ENCODE results near the gene IL37.

The IL37 gene

DNA sequence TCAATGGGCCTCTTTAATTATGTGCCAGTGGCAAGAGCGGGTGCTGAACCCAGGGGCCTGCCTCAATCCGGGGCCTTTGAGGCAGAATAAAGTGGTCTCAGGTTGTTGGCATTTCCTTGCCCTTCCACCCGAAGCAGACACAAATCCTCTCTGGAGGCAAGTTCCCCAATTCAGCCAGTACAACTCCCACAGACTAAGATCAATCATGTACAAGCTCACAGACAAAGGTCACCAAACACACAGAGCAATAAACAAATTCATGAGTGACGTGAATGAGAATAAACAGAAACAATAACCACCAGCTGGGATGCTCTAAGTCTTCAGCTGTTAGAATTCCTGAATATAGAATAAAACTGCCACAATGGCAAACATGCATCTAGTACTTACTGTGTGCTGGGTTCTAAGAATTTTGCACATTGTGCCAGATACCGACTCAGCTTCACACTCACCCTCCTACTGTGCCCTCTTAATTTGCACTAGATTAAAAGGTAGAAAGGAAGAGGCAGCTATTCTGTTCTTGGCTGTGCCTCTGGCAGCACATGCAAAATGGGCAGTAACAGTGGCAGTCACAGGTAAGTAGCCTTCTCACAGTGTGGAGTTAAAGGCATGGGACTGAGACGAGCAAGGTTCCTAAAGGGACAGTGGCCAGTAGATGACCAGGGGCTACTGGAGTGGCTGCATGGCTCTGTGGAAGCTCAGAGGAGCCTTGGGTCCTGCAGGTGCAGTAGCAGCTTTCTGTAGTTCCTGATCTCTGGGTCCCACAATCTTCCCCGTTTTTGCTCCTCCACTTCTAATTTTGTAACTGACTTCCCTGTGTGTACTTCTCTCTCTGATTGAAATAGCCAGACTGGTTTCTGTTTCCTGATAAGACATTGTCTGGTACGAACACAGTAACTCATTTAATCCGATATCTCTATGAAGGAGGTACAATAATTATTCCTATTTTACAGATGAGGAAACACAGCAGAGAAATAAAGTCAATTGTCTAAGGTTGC is 39.8 kb upstream of the IL37 start:
- H3K4me3 ChIP-seq (ENCODE audit: low read depth, low read length), result no peak overlapping the region
- DNase-seq (ENCODE audit: low read depth), result no peak
- TF ChIP-seq POLR2A (IDR thresholded peaks at IDR 0.05; ENCODE audit: extremely low read depth, insufficient read length) (no peak), MYC (IDR thresholded peaks at IDR 0.05; ENCODE audit: low read depth, low read length) (no peak)
- TF ChIP-seq, protein P1, sequence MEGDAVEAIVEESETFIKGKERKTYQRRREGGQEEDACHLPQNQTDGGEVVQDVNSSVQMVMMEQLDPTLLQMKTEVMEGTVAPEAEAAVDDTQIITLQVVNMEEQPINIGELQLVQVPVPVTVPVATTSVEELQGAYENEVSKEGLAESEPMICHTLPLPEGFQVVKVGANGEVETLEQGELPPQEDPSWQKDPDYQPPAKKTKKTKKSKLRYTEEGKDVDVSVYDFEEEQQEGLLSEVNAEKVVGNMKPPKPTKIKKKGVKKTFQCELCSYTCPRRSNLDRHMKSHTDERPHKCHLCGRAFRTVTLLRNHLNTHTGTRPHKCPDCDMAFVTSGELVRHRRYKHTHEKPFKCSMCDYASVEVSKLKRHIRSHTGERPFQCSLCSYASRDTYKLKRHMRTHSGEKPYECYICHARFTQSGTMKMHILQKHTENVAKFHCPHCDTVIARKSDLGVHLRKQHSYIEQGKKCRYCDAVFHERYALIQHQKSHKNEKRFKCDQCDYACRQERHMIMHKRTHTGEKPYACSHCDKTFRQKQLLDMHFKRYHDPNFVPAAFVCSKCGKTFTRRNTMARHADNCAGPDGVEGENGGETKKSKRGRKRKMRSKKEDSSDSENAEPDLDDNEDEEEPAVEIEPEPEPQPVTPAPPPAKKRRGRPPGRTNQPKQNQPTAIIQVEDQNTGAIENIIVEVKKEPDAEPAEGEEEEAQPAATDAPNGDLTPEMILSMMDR (IDR thresholded peaks at IDR 0.05; ENCODE audit: low read depth, low read length), result no peak
- TF ChIP-seq, protein P2, sequence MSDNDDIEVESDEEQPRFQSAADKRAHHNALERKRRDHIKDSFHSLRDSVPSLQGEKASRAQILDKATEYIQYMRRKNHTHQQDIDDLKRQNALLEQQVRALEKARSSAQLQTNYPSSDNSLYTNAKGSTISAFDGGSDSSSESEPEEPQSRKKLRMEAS (IDR thresholded peaks at IDR 0.05; ENCODE audit: low read depth, low read length), result no peak

DNA sequence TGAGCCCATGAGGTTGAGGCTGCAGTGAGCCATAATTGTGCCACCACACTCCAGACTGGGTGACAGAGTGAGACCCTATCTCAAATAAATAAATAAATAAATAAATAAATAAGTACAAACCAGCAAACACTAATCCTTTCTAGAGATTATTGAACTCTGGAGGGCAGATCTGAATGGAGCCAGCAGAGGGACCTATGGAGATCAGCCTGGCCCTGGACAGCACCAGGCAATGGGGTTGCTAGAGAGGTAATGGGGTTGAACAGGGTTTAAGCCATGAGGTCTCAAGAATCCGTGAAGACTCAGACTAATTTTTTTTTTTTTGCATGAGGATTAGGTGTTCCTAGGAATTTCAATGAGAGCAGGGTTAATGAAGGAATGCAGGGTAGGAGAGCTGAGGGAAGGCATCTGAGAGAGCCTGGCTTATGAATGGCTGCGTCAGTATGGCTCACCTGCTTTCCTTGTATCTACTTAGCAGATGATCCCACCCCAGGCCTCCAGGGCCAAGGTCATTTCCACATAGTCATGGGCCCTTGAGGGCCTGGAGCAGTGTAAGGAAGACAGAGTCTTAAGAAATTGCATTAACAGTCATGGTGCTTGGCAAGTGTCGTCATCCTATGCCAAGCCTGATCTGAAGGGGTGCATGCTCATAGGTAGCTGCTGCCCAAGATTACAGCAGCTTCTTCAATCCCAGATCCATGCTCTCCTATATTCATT is 34.6 kb upstream of the IL37 start:
- no peak for TF ChIP-seq MYC (IDR thresholded peaks at IDR 0.05; ENCODE audit: low read depth, low read length)
- TF ChIP-seq, protein P2 (IDR thresholded peaks at IDR 0.05; ENCODE audit: low read depth, low read length), result no peak
- TF ChIP-seq, protein P1 (IDR thresholded peaks at IDR 0.05; ENCODE audit: low read depth, low read length), result no peak
- no peak for TF ChIP-seq POLR2A (IDR thresholded peaks at IDR 0.05; ENCODE audit: extremely low read depth, insufficient read length)
- no peak overlapping the region for H3K4me3 ChIP-seq (ENCODE audit: low read depth, low read length)
- no peak for DNase-seq (ENCODE audit: low read depth)

DNA sequence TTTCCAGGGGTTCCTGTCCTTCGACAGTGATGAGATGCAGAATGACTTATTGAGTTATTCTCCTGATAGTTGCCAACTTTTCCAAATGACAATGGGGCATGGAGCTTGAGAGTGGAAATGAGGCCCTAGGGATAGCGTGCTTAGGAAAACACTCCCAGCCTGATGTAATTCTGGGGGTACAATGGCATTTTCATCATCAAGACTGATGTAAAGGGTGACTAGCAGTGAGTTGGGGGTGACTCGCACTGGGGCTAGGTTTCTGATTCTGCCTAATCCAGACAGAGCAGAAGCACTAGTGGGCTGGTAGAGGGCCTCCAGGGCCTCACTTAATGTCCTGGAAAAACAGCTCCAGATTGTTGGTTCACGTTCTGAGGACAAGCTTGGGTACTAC is 34.0 kb upstream of the IL37 start:
- no peak for DNase-seq (ENCODE audit: low read depth)
- TF ChIP-seq, protein P1 (IDR thresholded peaks at IDR 0.05; ENCODE audit: low read depth, low read length), result no peak
- no peak for TF ChIP-seq POLR2A (IDR thresholded peaks at IDR 0.05; ENCODE audit: extremely low read depth, insufficient read length)
- TF ChIP-seq, protein P2 (IDR thresholded peaks at IDR 0.05; ENCODE audit: low read depth, low read length), result no peak
- TF ChIP-seq MYC (IDR thresholded peaks at IDR 0.05; ENCODE audit: low read depth, low read length), result no peak
- no peak overlapping the region for H3K4me3 ChIP-seq (ENCODE audit: low read depth, low read length)

DNA sequence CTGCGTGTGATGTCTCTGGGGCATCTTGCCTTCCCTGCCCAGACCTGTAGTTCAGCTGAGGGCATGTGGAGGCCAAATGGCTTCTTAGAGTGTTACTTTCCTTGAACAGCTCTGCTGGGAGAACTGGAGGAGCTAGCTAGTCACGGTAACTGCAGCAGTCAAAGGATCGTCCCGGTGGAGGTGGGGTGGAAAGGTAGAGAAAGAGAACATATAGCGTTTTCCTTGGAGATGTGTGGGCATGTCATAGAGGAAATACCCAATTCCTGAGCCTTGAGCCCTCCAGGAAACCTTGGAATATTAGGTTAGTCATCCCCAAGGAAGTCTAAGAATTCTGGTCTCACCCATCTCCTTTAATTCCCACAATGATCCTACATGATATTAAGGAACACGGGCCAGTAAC is 33.5 kb upstream of the IL37 start:
- no peak for DNase-seq (ENCODE audit: low read depth)
- TF ChIP-seq MYC (IDR thresholded peaks at IDR 0.05; ENCODE audit: low read depth, low read length) (no peak), POLR2A (IDR thresholded peaks at IDR 0.05; ENCODE audit: extremely low read depth, insufficient read length) (no peak)
- TF ChIP-seq, protein P1 (IDR thresholded peaks at IDR 0.05; ENCODE audit: low read depth, low read length), result no peak
- TF ChIP-seq, protein P2 (IDR thresholded peaks at IDR 0.05; ENCODE audit: low read depth, low read length), result no peak
- no peak overlapping the region for H3K4me3 ChIP-seq (ENCODE audit: low read depth, low read length)

DNA sequence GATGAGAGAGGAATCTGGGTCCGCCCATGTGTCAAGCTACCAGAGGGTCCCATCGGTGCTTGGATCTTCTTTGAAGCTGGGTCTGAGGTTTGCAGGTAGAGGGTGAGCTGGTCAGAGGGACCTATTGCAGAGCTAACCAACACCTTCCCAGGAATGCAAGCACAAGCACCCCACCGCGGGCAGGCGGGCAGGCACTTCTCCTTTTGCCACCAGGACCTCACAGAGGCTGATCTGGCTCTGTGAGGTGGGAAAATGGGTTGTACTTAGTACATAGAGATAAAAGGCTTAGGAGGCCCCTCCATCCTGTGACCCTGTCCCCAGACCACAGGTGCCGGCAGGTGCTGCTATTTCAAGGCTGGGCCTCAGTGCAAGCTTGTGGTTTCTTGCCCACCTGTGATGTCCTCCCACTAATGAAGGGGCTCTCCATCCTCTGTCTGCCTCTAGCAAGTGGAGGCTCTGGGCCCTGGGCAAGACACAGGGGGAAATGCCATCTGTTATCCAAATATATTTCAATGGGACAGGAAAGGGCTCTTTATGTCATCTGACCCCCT is 31.4 kb upstream of the IL37 start:
- peak; percentile 46 for DNase-seq (ENCODE audit: low read depth)
- TF ChIP-seq, protein P2 (IDR thresholded peaks at IDR 0.05; ENCODE audit: low read depth, low read length), result no peak
- TF ChIP-seq MYC (IDR thresholded peaks at IDR 0.05; ENCODE audit: low read depth, low read length), result no peak
- TF ChIP-seq, protein P1 (IDR thresholded peaks at IDR 0.05; ENCODE audit: low read depth, low read length), result no peak
- no peak for TF ChIP-seq POLR2A (IDR thresholded peaks at IDR 0.05; ENCODE audit: extremely low read depth, insufficient read length)
- no peak overlapping the region for H3K4me3 ChIP-seq (ENCODE audit: low read depth, low read length)
